ENCODE data around the gene IMP4.

IMP4 gene

GRCh38 chr2:130357864-130358263 is 15.2 kb downstream of the IMP4 start:
- no peak for DNase-seq (ENCODE audit: low read depth in 2 of 2)

GRCh38 chr2:130358420-130359350 is 16.0 kb downstream of the IMP4 start:
- no peak for DNase-seq (ENCODE audit: low read depth in 2 of 2)

- DNase-seq (ENCODE audit: low read depth in 2 of 2) = no peak
Measured at GRCh38 chr2:130359466-130359865, 16.8 kb downstream of the IMP4 start.

- DNase-seq (ENCODE audit: low read depth in 2 of 2) = no peak
Measured at GRCh38 chr2:130363479-130363878, 20.8 kb downstream of the IMP4 start.

- no peak for DNase-seq (ENCODE audit: low read depth in 2 of 2)
Measured at GRCh38 chr2:130365075-130365474, 22.4 kb downstream of the IMP4 start.

- no peak for DNase-seq (ENCODE audit: low read depth in 2 of 2)
Measured at GRCh38 chr2:130365963-130366362, 23.3 kb downstream of the IMP4 start.

- DNase-seq (ENCODE audit: low read depth in 2 of 2) = no peak
Measured at GRCh38 chr2:130366720-130367119, 24.0 kb downstream of the IMP4 start.

GRCh38 chr2:130368786-130369185 is 26.1 kb downstream of the IMP4 start:
- no peak for DNase-seq (ENCODE audit: low read depth in 2 of 2)

GRCh38 chr2:130369311-130369964 is 26.7 kb downstream of the IMP4 start:
- no peak for DNase-seq (ENCODE audit: low read depth in 2 of 2)

GRCh38 chr2:130369965-130370341 is 27.3 kb downstream of the IMP4 start:
- no peak for DNase-seq (ENCODE audit: low read depth in 2 of 2)

- no peak for DNase-seq (ENCODE audit: low read depth in 2 of 2)
Measured at GRCh38 chr2:130370490-130370889, 27.8 kb downstream of the IMP4 start.

- no peak for DNase-seq (ENCODE audit: low read depth in 2 of 2)
Measured at GRCh38 chr2:130371723-130372054, 29.0 kb downstream of the IMP4 start.

GRCh38 chr2:130372055-130372832 is 29.5 kb downstream of the IMP4 start:
- DNase-seq (ENCODE audit: low read depth in 2 of 2) = peak in 1 of 2 donors; percentile 51

- DNase-seq (ENCODE audit: low read depth in 2 of 2) = no peak
Measured at GRCh38 chr2:130372833-130373807, 30.4 kb downstream of the IMP4 start.

- no peak for DNase-seq (ENCODE audit: low read depth in 2 of 2)
Measured at GRCh38 chr2:130373808-130374365, 31.2 kb downstream of the IMP4 start.

- DNase-seq (ENCODE audit: low read depth in 2 of 2) = no peak
Measured at GRCh38 chr2:130374587-130375290, 32.0 kb downstream of the IMP4 start.

- no peak for DNase-seq (ENCODE audit: low read depth in 2 of 2)
Measured at GRCh38 chr2:130375291-130376266, 32.9 kb downstream of the IMP4 start.

GRCh38 chr2:130376433-130377293 is 34.0 kb downstream of the IMP4 start:
- DNase-seq (ENCODE audit: low read depth in 2 of 2) = no peak
